Mucosa of descending colon (tissue), 3 donors: Measurements from ENCODE around the gene GPR32. TPM values are rescaled to one million over a fixed set of nuclear protein-coding genes. Genes with fewer than 3 reads are reported as not detected.

Experiments used
- ATAC-seq: fragments of 200-7000 bp; cut with Tn5 transposase; one replicate; pipeline ENCODE4 v1.9.1; 2020; ENCODE audit warnings: mild to moderate bottlenecking, moderate library complexity
- DNase-seq, 3 donors: peaks; one replicate each; pipeline ENCODE4 v3.0.0-alpha.2; 2020
- H3K36me3 ChIP-seq: fragments of 200-600 bp; one replicate; pipeline ENCODE4 v1.8.0; 2021; ENCODE audit warnings: low read depth, mild to moderate bottlenecking
- H3K4me1 ChIP-seq: fragments of 200-600 bp; one replicate; pipeline ENCODE4 v1.8.0; 2021; ENCODE audit warnings: low read depth, mild to moderate bottlenecking
- H3K4me3 ChIP-seq: fragments of 200-600 bp; one replicate; pipeline ENCODE4 v1.8.0; 2021; ENCODE audit warnings: mild to moderate bottlenecking
- H3K9me3 ChIP-seq: fragments of 200-600 bp; one replicate; pipeline ENCODE4 v1.8.0; 2021; ENCODE audit warnings: mild to moderate bottlenecking
- intact Hi-C, 2 donors: fragments of 100-400 bp; cut with DNase I in 1 of 2; cut with micrococcal nuclease in 1 of 2; formaldehyde crosslinking; loops; one replicate each; pipeline versions ENCODE4 v1.11.0 to v1.11.1; 2022; cut with DNase I, micrococcal nuclease
- total RNA-seq, 3 donors: library from RNA; stranded (reverse); fragmentation: NEBNext Ultra II Directional in 2 of 3; extraction: Animal tissue kit (Norgen Biotek cat#: 25700) in 2 of 3; gene quantifications; one replicate each; pipeline versions ENCODE4 v1.2.1 to v1.2.4, GENCODE V29; 2021 to 2023
- TF ChIP-seq, protein P1 (sequence below): fragments of 200-600 bp; IDR thresholded peaks from one replicate; pipeline ENCODE4 v1.8.0; 2022; ENCODE audit warnings: antibody characterized with exemption, mild to moderate bottlenecking
- donor health status: DM: no; HTN: no; CAD: no; lungs with moderate emphysema.
- donor health status: DM: no; HTN: no; CAD: no.
- donor health status: DM: no; HTN: yes; CAD: no.

GPR32 gene
- total RNA-seq, 3 donors from 2014 or later: not detected

- H3K4me1 ChIP-seq: no peaks in the 10 kb centered on the region
- no peaks in the 10 kb centered on the region for H3K9me3 ChIP-seq
- DNase-seq: no peak
- H3K36me3 ChIP-seq: no peaks in the 10 kb centered on the region
- ATAC-seq: no peak
- intact Hi-C loops: no loop called here
- no peak overlapping the region for H3K4me3 ChIP-seq
- TF ChIP-seq, protein P1, sequence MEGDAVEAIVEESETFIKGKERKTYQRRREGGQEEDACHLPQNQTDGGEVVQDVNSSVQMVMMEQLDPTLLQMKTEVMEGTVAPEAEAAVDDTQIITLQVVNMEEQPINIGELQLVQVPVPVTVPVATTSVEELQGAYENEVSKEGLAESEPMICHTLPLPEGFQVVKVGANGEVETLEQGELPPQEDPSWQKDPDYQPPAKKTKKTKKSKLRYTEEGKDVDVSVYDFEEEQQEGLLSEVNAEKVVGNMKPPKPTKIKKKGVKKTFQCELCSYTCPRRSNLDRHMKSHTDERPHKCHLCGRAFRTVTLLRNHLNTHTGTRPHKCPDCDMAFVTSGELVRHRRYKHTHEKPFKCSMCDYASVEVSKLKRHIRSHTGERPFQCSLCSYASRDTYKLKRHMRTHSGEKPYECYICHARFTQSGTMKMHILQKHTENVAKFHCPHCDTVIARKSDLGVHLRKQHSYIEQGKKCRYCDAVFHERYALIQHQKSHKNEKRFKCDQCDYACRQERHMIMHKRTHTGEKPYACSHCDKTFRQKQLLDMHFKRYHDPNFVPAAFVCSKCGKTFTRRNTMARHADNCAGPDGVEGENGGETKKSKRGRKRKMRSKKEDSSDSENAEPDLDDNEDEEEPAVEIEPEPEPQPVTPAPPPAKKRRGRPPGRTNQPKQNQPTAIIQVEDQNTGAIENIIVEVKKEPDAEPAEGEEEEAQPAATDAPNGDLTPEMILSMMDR: no peak
These were observed 42.2 kb downstream of the GPR32 start for GRCh38 chr19:50812474-50812873.

DNA sequence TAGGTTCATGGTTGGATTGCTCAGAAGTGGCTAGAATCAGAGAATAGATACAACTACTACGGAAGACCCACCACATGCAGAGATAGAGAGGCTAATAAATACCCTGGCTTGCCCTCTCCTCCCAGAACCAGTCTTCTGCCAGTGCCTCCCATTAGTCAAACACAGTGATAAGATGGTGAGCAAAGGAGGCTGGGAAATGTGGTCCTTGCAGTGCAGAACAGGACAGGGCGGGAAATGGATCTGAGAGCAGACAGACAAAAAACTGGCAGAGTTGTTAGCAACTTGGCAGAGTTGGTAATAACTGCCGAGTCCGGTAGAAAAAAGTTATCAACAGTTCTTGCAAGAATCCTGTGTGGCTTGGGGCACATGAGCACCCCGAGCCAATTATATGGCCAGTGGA is 44.6 kb downstream of the GPR32 start:
- TF ChIP-seq, protein P1: no peak
- ATAC-seq (no peak), DNase-seq (no peak)
- Histone ChIP-seq H3K4me1 (peaks cover 3% of the 10 kb centered on the region), H3K4me3 (no peak overlapping the region), H3K9me3 (no peaks in the 10 kb centered on the region), H3K36me3 (no peaks in the 10 kb centered on the region)
- intact Hi-C loops: no loop called here

GRCh38 chr19:50815439-50815838 is 45.2 kb downstream of the GPR32 start:
- Histone ChIP-seq H3K4me3 (no peak overlapping the region), H3K9me3 (no peaks in the 10 kb centered on the region), H3K4me1 (peaks cover 8% of the 10 kb centered on the region), H3K36me3 (no peaks in the 10 kb centered on the region)
- intact Hi-C loops: no loop called here
- ATAC-seq: no peak
- TF ChIP-seq, protein P1: no peak
- no peak for DNase-seq

- peak; percentile 82 for ATAC-seq
These were observed 47.9 kb downstream of the GPR32 start for GRCh38 chr19:50817941-50818858.

DNA sequence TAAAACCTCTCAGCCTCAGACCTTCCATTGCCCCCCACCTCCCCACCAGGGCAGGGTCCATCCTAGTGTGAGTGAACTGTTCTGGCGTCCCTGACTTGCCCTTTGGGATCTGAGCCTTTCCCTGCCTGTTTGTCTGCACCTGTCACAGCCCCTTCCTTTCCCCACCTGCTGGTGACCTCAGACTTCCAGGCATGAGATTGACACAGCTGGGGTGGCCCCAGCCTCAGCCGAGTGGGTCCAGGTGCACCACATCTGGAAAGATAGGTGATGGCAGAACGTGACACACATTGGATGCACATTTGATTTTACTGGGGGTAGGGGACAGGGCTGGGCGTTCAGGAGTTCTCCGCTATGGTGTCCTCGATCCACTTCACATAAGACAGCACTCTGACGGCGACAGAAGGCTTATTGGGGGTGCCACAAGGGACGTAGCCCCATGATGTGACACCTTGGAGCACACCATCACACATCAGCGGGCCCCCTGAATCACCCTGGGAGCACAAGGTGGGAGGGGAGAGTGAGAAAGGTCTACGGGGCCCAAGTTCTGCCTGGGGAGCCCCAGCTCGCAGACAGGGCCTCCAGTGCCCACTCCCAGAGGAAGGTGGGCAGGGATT is 48.7 kb downstream of the GPR32 start:
- Histone ChIP-seq H3K9me3 (no peaks in the 10 kb centered on the region), H3K36me3 (no peaks in the 10 kb centered on the region), H3K4me3 (no peak overlapping the region), H3K4me1 (peaks cover 24% of the 10 kb centered on the region)
- TF ChIP-seq, protein P1: no peak
- intact Hi-C loops: no loop called here
- DNase-seq: no peak
- no peak for ATAC-seq

More at GRCh38 chr19:50817941-50818858, 47.9 kb downstream of the GPR32 start:
- intact Hi-C loops: no loop called here
- Histone ChIP-seq H3K9me3 (no peaks in the 10 kb centered on the region), H3K4me1 (peaks cover 24% of the 10 kb centered on the region), H3K36me3 (no peaks in the 10 kb centered on the region), H3K4me3 (no peak overlapping the region)
- TF ChIP-seq, protein P1: no peak
- peak; percentile 90 to 93 (median 92) for DNase-seq
